Superior temporal gyrus (tissue), 1 donor: ENCODE measurements around the gene SYNM.

Source experiments
- DNase-seq: peaks from one replicate; pipeline ENCODE4 v3.0.0-alpha.2; 2016; ENCODE audit errors: extremely low spot score

The SYNM gene

DNA sequence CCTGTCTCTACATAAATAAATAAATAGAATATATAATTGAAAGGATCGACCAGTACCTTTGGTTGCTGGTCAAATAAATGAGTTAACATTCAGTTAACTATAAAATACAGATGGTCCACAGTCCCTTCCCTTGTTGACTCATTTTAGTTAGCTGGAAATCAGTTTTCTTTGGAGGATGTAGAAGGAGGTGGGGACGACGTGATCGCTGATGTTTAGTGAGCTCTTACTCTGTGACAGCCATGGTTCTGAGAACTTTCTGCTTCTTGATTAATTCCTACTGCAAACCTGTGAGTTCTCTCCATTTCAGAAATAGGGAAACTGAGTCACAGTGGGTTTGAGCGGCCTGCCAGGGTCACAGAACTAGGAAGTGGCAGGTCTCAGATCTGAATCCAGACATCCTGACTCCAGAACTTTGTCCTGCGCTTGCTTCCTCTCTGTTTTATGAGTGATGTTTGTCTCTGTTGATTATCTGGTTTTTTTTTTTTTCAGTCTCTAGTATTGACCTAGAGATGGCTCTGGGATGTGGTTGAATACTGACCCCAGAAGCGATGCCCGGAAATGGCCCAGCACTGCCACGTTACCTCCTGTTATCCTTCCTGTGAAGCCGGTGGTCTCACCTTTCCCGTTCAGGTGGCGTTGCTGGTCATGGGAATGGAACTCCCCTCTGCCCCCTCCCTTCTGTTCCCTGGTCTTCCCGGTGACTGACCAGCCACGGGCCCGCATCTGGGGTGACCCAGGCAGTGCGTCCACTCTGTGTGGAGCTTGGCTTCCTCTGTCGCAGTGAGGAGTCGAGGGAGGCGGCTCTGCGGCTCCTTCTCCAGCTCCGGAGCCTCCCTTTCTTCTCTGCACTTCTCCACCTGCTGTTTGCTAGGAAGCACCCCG lies 18.2 kb downstream of the SYNM start:
- no peak for DNase-seq

DNA sequence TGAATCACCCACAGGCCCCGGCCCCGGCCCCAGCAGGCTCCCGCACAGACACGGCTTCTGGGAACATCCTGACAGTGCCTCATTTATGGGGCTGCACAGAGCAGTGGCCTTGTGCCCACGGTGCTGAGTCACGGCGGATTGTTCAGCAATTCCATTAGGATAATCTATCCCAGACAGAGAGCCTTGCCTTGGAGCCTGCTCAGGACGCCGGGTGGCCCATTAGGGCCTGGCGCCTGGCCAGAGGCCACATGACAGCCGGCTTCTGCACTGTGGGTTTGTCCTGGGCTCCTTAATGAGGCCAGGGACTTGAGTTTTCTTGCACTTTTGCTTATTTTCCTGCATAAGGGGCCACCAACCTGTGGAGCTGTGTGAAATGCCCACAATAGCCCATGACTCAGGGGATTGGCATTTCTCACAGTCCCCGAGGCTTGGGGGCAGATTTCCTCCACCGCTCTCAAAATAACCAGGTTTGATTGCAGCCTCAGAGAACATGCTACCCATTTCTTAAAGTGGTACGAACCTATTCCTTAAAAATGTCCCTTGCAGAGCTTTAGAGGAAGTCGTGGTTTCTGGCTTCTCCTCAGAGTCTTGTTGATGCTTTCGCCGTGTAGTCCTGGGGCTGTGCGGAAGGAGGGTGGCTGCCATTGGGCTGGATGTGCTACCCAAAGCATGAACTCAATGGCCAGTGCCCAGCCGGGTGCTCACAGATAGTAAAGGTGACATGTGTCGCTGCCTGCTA lies 19.0 kb downstream of the SYNM start:
- peak; percentile 88 for DNase-seq

DNA sequence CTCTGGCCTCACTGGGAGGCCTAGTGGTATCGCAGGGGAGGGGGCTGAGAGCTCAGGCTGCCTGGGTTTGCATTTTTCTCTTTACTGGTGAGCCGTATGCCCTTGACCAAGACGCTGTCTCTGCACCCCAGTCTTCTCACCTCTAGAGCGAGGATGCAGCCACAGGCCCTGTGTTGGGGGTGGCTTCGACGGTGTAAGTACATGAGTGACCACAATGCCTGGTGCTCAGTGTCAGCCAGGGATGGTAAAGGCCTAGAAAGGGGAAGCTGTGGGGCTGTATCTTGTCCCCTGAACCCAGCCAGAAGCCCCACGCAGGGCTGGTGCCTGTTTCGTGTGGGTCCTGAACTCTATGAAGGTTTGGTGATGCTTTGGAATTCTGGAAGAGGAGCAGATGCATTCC lies 19.8 kb downstream of the SYNM start:
- DNase-seq = no peak

DNA sequence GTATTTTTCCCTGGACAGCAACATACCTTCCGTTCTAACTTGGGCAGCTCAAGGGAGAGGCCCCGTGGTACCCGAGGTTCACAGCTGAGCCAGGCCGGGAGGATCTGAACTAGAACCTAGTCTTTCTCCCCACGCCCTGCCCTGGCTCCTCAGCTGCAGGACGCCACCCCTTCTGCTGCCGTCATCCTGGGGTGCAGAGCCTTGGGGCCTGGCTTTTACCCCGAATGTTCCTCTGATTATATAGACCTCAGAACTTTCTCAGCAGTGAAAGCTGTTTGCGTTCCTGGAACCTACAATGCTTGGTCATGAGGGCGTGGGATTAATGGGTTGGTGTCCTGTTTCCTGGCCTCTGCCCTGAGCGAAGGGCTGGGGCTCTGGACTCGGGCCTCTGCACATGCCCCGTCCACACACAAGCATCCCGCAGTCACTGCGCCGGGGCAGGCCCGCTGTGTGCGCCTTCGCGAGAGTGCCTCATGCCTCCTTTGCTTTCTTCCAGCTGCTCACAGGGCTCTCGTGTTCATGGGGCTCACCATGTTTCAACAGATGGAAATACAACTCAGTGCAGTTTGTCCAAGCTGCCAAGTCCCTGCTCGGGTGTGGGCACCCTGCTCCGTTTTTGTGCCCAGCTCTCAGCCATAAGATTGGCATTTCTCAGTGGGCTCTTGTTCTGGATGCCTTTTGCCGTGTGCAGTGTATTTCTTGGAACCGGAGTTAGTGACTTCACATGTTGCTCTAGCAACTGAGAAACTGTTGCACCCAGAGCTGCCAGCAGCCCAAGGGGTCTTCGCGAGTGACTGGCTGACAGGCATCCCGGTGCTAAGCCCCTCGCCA lies 20.4 kb downstream of the SYNM start:
- no peak for DNase-seq

DNA sequence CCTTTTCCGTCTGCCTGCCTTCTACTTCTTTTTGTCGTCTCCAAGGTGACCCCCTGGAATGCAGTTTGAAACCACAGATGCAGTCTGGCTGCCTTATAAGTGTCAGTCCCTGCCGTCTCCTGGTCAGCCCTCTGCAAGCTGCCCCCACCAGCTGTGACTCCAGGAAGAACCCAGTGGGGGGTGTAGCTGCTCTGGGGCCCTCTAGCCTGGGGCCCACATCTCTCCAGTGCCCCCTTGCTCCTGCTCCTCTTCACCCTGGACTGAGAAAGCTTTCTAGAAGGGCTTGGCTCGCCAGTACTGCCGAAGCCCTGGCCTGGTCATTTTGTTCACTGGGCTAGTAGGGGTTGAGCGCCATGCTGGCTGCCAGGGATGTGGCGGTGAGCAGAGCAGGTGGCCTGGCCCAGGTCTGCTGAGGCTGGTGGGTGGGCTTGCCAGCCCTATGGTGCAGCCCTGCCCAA lies 21.3 kb downstream of the SYNM start:
- DNase-seq = no peak

DNA sequence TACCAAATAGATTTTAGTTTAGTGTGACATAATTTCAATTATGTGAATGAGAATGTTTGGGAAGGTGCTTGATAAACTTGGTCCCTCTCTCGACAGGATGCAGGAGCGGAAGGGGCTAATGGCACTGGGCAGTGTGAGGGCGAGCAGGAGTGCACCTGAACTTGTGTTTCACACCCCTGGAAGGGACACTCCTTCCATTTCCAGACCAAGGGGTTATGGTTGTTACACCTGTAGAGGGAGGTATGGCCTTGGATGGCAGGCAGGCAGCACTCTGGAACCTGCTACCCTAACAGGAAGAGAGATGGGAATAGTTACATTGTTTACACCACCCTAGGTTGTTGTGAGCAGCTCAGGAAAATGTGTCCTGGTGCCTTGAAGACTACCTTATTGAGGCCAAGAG lies 22.1 kb downstream of the SYNM start:
- no peak for DNase-seq

DNA sequence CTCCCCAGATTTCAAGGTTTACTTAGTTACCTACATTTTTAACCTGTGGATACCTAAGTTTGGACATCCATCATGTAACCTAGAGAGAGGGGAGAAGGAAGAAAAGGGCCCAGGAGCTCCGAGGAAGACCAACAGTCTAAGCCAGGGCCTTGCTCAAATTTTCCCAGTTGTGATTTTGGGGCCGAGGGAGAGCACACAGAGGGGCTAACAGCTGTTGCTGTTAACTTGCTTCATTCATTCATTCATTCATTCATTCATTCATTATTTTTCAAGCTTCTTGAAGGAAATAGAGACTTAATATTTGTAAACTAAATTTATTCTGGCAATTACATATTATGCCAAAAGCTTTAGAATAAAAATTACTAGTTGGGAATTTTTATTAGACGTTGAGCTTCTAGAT lies 22.9 kb downstream of the SYNM start:
- DNase-seq = no peak

DNA sequence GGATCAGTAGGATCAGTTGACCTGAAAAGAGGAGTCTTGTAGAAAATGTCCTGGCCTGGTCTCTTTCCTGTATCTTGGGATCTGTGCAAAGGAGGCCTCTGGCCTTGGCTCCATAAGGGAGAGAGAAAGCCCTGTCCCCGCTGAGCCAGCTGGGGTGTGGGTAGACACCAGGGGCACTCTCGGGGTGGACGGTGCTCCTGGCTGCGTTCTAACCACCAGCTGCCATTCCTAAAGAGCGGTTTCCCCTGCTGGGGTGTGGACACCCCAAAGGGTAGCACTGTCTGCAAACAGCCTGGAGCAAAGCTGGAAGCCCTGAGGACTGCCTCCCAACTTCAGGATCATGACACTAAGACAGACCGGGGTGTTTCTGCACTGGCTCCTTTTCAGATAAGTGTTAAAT lies 23.5 kb downstream of the SYNM start:
- no peak for DNase-seq

DNA sequence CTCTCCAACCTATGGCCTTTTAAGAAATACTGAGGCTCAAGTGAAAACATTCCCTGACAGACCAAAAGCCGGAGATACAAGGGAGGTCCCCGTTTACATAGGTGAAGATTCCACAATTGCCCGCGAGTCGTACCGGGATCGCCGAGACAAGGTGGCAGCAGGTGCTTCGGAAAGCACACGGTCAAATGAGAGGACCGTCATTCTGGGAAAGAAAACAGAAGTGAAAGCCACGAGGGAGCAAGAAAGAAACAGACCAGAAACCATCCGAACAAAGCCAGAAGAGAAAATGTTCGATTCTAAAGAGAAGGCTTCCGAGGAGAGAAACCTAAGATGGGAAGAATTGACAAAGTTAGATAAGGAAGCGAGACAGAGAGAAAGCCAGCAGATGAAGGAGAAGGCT lies 24.8 kb downstream of the SYNM start:
- no peak for DNase-seq

DNA sequence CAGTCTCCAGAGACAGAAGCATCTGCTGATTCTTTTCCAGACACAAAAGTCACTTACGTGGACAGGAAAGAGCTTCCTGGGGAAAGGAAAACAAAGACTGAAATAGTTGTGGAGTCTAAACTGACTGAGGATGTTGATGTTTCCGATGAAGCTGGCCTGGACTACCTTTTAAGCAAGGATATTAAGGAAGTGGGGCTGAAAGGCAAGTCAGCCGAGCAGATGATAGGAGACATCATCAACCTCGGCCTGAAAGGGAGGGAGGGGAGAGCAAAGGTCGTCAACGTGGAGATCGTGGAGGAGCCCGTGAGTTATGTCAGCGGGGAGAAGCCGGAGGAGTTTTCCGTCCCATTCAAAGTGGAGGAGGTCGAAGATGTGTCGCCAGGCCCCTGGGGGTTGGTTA lies 25.4 kb downstream of the SYNM start:
- DNase-seq = no peak

DNA sequence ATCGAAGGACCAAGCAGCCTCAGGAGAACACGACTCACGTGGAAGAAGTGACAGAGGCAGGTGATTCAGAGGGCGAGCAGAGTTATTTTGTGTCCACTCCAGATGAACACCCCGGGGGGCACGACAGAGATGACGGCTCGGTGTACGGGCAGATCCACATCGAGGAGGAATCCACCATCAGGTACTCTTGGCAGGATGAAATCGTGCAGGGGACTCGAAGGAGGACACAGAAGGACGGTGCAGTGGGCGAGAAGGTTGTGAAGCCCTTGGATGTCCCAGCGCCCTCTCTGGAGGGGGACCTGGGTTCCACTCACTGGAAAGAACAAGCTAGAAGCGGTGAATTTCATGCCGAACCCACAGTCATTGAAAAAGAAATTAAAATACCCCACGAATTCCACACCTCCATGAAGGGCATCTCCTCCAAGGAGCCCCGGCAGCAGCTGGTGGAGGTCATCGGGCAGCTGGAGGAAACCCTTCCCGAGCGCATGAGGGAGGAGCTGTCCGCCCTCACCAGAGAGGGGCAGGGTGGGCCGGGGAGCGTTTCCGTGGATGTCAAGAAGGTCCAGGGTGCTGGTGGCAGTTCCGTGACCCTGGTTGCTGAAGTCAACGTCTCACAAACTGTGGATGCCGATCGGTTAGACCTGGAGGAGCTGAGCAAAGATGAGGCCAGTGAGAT lies 26.0 kb downstream of the SYNM start:
- DNase-seq = no peak

DNA sequence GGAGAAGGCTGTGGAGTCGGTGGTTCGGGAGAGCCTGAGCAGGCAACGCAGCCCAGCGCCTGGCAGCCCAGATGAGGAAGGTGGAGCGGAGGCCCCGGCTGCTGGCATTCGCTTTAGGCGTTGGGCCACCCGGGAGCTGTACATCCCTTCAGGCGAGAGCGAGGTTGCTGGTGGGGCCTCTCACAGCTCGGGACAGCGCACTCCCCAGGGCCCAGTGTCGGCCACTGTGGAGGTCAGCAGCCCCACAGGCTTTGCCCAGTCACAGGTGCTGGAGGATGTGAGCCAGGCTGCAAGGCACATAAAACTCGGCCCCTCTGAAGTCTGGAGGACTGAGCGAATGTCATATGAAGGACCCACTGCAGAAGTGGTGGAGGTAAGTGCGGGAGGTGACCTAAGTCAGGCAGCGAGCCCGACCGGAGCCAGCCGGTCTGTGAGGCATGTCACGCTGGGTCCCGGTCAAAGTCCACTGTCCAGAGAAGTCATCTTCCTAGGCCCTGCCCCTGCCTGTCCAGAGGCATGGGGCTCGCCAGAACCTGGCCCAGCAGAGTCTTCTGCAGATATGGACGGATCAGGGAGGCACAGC lies 26.7 kb downstream of the SYNM start:
- DNase-seq = no peak

DNA sequence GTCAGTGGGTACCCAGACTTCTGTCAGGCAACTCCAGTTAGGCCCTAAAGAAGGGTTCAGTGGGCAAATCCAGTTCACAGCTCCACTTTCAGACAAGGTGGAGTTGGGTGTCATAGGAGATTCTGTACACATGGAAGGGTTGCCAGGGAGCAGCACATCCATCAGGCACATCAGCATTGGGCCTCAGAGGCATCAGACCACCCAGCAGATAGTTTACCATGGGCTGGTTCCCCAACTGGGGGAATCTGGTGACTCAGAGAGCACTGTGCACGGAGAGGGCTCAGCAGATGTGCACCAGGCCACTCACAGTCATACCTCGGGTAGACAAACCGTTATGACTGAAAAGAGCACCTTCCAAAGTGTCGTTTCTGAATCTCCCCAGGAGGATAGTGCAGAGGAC lies 27.2 kb downstream of the SYNM start:
- DNase-seq = no peak

DNA sequence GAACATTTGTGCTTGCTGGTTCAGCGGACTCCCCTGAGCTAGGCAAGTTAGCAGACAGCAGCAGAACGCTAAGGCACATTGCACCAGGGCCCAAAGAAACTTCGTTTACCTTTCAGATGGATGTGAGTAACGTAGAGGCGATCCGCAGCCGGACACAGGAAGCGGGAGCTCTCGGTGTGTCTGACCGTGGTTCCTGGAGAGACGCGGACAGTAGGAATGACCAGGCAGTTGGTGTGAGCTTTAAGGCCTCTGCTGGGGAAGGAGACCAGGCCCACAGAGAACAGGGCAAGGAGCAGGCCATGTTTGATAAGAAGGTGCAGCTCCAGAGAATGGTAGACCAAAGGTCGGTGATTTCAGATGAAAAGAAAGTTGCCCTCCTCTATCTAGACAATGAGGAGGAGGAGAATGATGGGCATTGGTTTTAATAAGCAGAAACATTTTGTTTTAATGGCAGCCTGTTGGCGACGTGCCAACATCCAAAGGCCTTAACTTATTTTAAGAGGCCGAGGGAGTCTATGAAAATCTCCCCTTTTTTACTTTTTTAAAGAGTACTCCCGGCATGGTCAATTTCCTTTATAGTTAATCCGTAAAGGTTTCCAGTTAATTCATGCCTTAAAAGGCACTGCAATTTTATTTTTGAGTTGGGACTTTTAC lies 27.9 kb downstream of the SYNM start:
- no peak for DNase-seq

DNA sequence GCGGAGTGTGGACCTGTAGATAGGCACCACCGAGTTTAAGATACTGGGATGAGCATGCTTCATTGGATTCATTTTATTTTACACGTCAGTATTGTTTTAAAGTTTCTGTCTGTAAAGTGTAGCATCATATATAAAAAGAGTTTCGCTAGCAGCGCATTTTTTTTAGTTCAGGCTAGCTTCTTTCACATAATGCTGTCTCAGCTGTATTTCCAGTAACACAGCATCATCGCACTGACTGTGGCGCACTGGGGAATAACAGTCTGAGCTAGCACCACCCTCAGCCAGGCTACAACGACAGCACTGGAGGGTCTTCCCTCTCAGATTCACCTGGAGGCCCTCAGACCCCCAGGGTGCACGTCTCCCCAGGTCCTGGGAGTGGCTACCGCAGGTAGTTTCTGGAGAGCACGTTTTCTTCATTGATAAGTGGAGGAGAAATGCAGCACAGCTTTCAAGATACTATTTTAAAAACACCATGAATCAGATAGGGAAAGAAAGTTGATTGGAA lies 29.5 kb downstream of the SYNM start:
- DNase-seq = no peak

DNA sequence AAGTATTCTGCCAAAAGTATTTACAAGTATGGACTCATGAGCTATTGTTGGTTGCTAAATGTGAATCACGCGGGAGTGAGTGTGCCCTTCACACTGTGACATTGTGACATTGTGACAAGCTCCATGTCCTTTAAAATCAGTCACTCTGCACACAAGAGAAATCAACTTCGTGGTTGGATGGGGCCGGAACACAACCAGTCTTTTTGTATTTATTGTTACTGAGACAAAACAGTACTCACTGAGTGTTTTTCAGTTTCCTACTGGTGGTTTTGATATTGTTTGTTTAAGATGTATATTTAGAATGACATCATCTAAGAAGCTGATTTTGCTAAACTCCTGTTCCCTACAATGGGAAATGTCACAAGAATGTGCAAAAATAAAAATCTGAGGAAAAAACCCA lies 30.3 kb downstream of the SYNM start:
- peak; percentile 37 for DNase-seq

DNA sequence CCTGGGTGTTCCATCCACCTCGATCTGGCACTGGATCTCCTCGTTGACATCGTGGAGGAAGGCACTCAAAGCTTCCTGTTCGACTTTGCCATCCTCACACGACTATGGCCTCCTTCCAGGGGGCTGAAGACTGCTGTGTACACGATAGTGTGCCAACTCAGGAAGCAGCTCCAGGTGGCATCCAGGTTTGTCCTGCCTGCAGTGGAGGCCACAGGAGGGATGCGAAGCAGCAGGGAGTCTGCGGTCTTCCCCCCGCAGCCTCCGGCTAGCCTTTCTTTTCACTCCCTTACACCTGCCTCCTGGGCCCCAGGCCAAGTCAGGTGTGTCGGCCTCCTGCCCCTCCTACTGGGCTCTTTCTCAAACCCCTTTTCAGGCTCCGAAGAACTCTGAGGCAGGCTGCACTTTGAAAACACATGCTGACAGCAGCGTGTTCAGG lies 32.2 kb downstream of the SYNM start:
- no peak for DNase-seq

DNA sequence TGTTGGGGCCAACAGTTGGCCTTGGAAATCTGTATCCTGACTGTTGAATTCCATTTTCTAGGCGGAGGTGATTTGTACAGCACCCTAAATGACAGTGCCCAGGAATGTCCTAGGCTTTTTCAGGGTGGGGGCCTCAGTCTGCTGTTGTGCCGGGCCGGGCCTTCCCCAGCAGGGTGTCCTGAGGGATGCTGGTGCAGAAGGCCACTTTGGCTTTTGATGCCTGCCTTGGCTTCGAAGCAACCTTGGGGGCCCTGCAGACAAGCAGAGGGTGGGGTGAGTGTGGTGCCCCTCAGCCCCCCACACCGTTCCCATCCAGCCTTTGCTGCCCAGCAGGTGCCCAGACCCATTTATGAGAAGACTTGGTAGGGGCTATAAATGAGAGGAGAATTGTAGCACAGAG lies 33.0 kb downstream of the SYNM start:
- DNase-seq = no peak

DNA sequence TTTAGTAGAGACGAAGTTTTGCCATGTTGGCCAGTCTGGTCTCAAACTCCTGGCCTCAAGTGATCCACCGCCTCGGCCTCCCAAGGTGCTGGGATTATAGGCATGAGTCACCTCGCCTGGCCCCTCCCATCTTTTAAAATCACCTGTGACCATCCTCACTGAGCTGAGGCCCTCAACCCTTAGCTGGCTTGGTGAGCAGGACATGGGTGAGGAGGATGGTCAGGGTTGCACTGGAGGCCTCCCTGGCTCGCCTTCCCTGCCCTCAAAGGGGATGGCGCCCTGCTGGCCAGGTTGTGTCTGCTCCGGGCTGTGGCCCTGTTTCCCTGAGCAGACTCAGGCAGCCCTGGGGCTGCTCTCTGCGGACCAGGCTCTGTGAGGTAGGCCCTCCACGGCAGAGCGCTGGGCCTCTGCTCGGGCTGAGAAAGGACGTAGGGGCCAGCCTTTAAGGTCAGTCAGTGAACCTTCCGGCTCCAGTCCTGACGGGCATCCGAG lies 33.7 kb downstream of the SYNM start:
- no peak for DNase-seq

DNA sequence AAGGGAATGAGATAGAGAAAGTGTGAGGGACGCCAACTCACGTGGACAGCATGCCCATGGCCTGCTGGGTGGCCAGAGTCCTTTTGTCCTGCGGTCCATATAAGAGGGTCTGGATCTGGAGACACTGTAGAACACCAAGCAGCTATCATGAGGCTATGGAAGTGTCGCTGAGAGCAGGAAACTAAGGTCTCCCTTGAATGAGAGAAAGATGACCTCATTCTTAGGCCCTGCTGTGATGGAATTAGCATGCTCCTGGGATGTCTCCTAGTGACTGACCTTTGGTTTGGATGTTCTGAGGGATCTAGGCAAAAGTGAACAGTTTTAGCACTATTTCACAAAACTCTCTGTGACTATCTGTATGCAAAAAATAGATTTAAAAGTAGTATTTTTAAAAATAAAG lies 34.4 kb downstream of the SYNM start:
- no peak for DNase-seq
